Colonic mucosa (tissue), 4 donors: Measurements from ENCODE around the gene TRPC6. TPM values are rescaled to one million over a fixed set of nuclear protein-coding genes. Genes with fewer than 3 reads are reported as not detected.

Source experiments
- DNase-seq: peaks from one replicate; pipeline ENCODE4 v3.0.0-alpha.2; 2020
- H3K27ac ChIP-seq: fragments of 200-600 bp; one replicate; pipeline ENCODE4 v1.8.0; 2021
- H3K27me3 ChIP-seq: fragments of 200-600 bp; one replicate; pipeline ENCODE4 v1.8.0; 2021
- H3K36me3 ChIP-seq: fragments of 200-600 bp; one replicate; pipeline ENCODE4 v1.8.0; 2021
- H3K4me1 ChIP-seq: fragments of 200-600 bp; one replicate; pipeline ENCODE4 v1.8.0; 2021; ENCODE audit warnings: mild to moderate bottlenecking
- H3K4me3 ChIP-seq: fragments of 200-600 bp; one replicate; pipeline ENCODE4 v1.8.0; 2021
- H3K9ac ChIP-seq, 2 donors: one replicate each; pipeline ENCODE4 v1.7.0; 2013; ENCODE audit warnings: control low read depth in 2 of 2, low read depth in 2 of 2, low read length in 2 of 2
- H3K9me3 ChIP-seq: fragments of 200-600 bp; one replicate; pipeline ENCODE4 v1.8.0; 2021
- CTCF ChIP-seq: fragments of 200-600 bp; IDR thresholded peaks from one replicate; pipeline ENCODE4 v1.8.0; 2022; ENCODE audit warnings: antibody characterized with exemption, mild to moderate bottlenecking
- intact Hi-C: fragments of 100-400 bp; cut with DNase I; formaldehyde crosslinking; loops from one replicate; pipeline ENCODE4 v1.14.1; 2022
- total RNA-seq, 2 donors: library from RNA; stranded (reverse); fragmentation: NEBNext Ultra II Directional in 1 of 2; extraction: Animal tissue kit (Norgen Biotek cat#: 25700) in 1 of 2; gene quantifications; one replicate each; pipeline ENCODE4 v1.2.1, GENCODE V29; 2021
- donor health status: healthy.
- donor health status: DM: no; HTN: no; CAD: no.
- donor health status: DM: no; HTN: no; CAD: no.

The TRPC6 gene
- total RNA-seq, 2 donors from 2014 or later: 0.37 to 0.96 TPM

- Histone ChIP-seq H3K27me3 (no peaks in the 10 kb centered on the region), H3K9ac (no peak overlapping the region), H3K4me1 (no peaks in the 10 kb centered on the region), H3K4me3 (no peak overlapping the region), H3K9me3 (no peaks in the 10 kb centered on the region), H3K27ac (no peak overlapping the region), H3K36me3 (no peaks in the 10 kb centered on the region)
- intact Hi-C loops: no loop called here
- no peak for TF ChIP-seq CTCF
- no peak for DNase-seq
These were observed 17.1 kb upstream of the TRPC6 start for GRCh38 chr11:101600924-101601323.

- H3K27me3 ChIP-seq: peaks cover 11% of the 10 kb centered on the region
- no peak for TF ChIP-seq CTCF
- H3K9ac ChIP-seq: no peak overlapping the region
- no peaks in the 10 kb centered on the region for H3K36me3 ChIP-seq
- intact Hi-C loops: no loop called here
- H3K4me3 ChIP-seq: no peak overlapping the region
- DNase-seq: no peak
- H3K27ac ChIP-seq: no peak overlapping the region
- H3K4me1 ChIP-seq: no peaks in the 10 kb centered on the region
- H3K9me3 ChIP-seq: no peaks in the 10 kb centered on the region
These were observed 3.2 kb upstream of the TRPC6 start for GRCh38 chr11:101586965-101587364.

GRCh38 chr11:101584655-101585054 lies 848 bp upstream of the TRPC6 start:
- DNase-seq: no peak
- Histone ChIP-seq H3K4me3 (no peak overlapping the region), H3K9me3 (no peaks in the 10 kb centered on the region), H3K27me3 (peaks cover 11% of the 10 kb centered on the region), H3K27ac (no peak overlapping the region), H3K9ac (no peak overlapping the region), H3K36me3 (no peaks in the 10 kb centered on the region), H3K4me1 (no peaks in the 10 kb centered on the region)
- TF ChIP-seq CTCF: no peak
- intact Hi-C loops: no loop called here

GRCh38 chr11:101584129-101584515 lies 315 bp upstream of the TRPC6 start:
- no peak for TF ChIP-seq CTCF
- H3K9ac ChIP-seq: no peak overlapping the region
- no peaks in the 10 kb centered on the region for H3K36me3 ChIP-seq
- no peak for DNase-seq
- no peaks in the 10 kb centered on the region for H3K4me1 ChIP-seq
- intact Hi-C loops: no loop called here
- H3K27me3 ChIP-seq: peaks cover 11% of the 10 kb centered on the region
- H3K27ac ChIP-seq: no peak overlapping the region
- no peaks in the 10 kb centered on the region for H3K9me3 ChIP-seq
- H3K4me3 ChIP-seq: no peak overlapping the region

GRCh38 chr11:101582989-101583250 lies 887 bp downstream of the TRPC6 start:
- DNase-seq: no peak
- H3K4me3 ChIP-seq: peak overlapping the region; percentile 32
- no peak for TF ChIP-seq CTCF
- no peaks in the 10 kb centered on the region for H3K4me1 ChIP-seq
- intact Hi-C loops: no loop called here
- H3K9ac ChIP-seq: no peak overlapping the region
- peak overlapping the region; percentile 41 for H3K27ac ChIP-seq
- no peaks in the 10 kb centered on the region for H3K36me3 ChIP-seq
- H3K27me3 ChIP-seq: peaks cover 11% of the 10 kb centered on the region
- no peaks in the 10 kb centered on the region for H3K9me3 ChIP-seq
